Caco-2 (cell line): ENCODE results near the gene KDM8. TPM values are rescaled to one million over a fixed set of nuclear protein-coding genes. Genes with fewer than 3 reads are reported as not detected.

Source experiments
- BruUV-seq: library from RNA; stranded (reverse); fragments of 400-500 nt; replicated peaks from 2 replicates; lab custom pipeline; 2021; lab: Mats Ljungman, UMichigan
- CTCF ChIA-PET: fragments of 300-600 bp; sonication (Branson Sonifier 250); formaldehyde crosslinking; loops from one replicate; lab custom pipeline; 2022; ENCODE audit warnings: antibody characterized with exemption; lab: Charles Lee
- POLR2A ChIA-PET: fragments of 300-600 bp; sonication (Branson Sonifier 250); formaldehyde crosslinking; loops from one replicate; lab custom pipeline; 2022; ENCODE audit warnings: antibody characterized with exemption; lab: Charles Lee
- DNase-seq, 2 experiments: peaks; one replicate each; pipeline versions ENCODE4 v3.0.0 to v3.0.0-alpha.2; 2020 to 2022
- H3K27me3 ChIP-seq: replicated peaks from 2 replicates; pipeline ENCODE4 v1.6.0; 2011; ENCODE audit warnings: low read length; ENCODE audit not compliant: control insufficient read depth, insufficient read depth
- H3K36me3 ChIP-seq: 2 replicates; pipeline ENCODE4 v1.5.1; 2011; ENCODE audit warnings: low read length; ENCODE audit not compliant: control insufficient read depth, insufficient read depth
- H3K4me1 ChIP-seq: fragments of 250-450 bp; sonication (Bioruptor Pico); 2 replicates; pipeline ENCODE4 v1.5.1; 2020; ENCODE audit warnings: mild to moderate bottlenecking
- H3K4me3 ChIP-seq: 2 replicates; pipeline ENCODE4 v1.5.1; 2011; ENCODE audit warnings: low read depth, mild to moderate bottlenecking, control low read depth, low read length
- H3K9me3 ChIP-seq: fragments of 250-450 bp; sonication (Bioruptor Pico); 2 replicates; pipeline ENCODE4 v1.5.1; 2020; ENCODE audit warnings: mild to moderate bottlenecking, moderate library complexity
- H3K27ac Mint-ChIP-seq: one replicate; pipeline ENCODE4 v1.8.0; 2022; ENCODE audit warnings: mixed read lengths; ENCODE audit not compliant: unreplicated experiment
- H3K27me3 Mint-ChIP-seq: one replicate; pipeline ENCODE4 v1.8.0; 2022; ENCODE audit warnings: mixed read lengths; ENCODE audit not compliant: insufficient read depth, unreplicated experiment
- H3K36me3 Mint-ChIP-seq: one replicate; pipeline ENCODE4 v1.8.0; 2022; ENCODE audit warnings: mild to moderate bottlenecking, mixed read lengths; ENCODE audit not compliant: insufficient read depth, unreplicated experiment
- H3K4me1 Mint-ChIP-seq: one replicate; pipeline ENCODE4 v1.8.0; 2022; ENCODE audit warnings: low read depth, mixed read lengths; ENCODE audit not compliant: unreplicated experiment
- H3K4me3 Mint-ChIP-seq: one replicate; pipeline ENCODE4 v1.8.0; 2022; ENCODE audit warnings: mild to moderate bottlenecking, moderate library complexity, mixed read lengths; ENCODE audit not compliant: unreplicated experiment
- H3K9me3 Mint-ChIP-seq: one replicate; pipeline ENCODE4 v1.8.0; 2022; ENCODE audit warnings: mixed read lengths; ENCODE audit not compliant: unreplicated experiment
- CTCF ChIP-seq, 2 experiments: fragments of 200-600 bp in 1 of 2; IDR thresholded peaks; 1 replicate in 1 of 2; 2 replicates in 1 of 2; pipeline versions ENCODE4 v1.5.1 to v1.8.0; 2011 to 2022; ENCODE audit warnings: antibody characterized with exemption in 1 of 2, control low read depth in 1 of 2, inconsistent platforms in 1 of 2, low read depth in 1 of 2, low read length in 1 of 2, mild to moderate bottlenecking in 1 of 2, moderate library complexity in 1 of 2; ENCODE audit not compliant: insufficient read depth in 1 of 2, severe bottlenecking in 1 of 2, unreplicated experiment in 1 of 2
- intact Hi-C: fragments of 100-400 bp; cut with micrococcal nuclease; formaldehyde crosslinking; loops from one replicate; pipeline ENCODE4 v1.10.0; 2022; ENCODE audit not compliant: unreplicated experiment
- total RNA-seq: library from RNA; stranded (reverse); gene quantifications from 2 replicates; pipeline ENCODE4 v1.2.3, GENCODE V29; 2022

Gene KDM8
- total RNA-seq, 1 experiment from 2014 or later = 7.0 TPM

DNA sequence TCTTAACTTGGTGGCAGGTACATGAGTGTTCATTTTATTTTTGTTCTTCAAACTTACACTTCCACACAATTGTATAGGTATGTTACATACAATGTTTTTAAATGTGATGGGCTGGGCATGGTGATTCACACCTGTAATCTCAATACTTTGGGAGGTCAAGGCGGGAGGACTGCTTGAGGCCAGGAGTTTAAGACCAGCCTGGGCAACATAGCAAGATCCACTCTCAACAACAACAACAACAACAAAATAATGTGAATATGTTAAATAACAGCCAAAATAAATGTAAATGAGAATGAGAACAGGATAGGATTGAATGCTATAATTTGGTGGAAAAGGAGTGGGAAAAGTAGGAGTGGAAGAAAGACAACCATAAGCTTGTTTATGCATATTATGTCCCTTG is 62.7 kb downstream of the KDM8 start:
- no peaks in the 10 kb centered on the region for H3K9me3 Mint-ChIP-seq
- DNase-seq = no peak
- peaks cover 12% of the 10 kb centered on the region for H3K4me1 ChIP-seq
- H3K27me3 Mint-ChIP-seq = no peaks in the 10 kb centered on the region
- H3K4me3 Mint-ChIP-seq = no peak overlapping the region
- H3K9me3 ChIP-seq = no peaks in the 10 kb centered on the region
- no peak overlapping the region for H3K27ac Mint-ChIP-seq
- H3K4me3 ChIP-seq = no peak overlapping the region
- H3K4me1 Mint-ChIP-seq = peaks cover 19% of the 10 kb centered on the region
- ChIA-PET CTCF (no interaction called here), POLR2A (no interaction called here)
- peaks cover 6% of the 10 kb centered on the region for H3K36me3 Mint-ChIP-seq
- intact Hi-C loops = no loop called here
- no peaks in the 10 kb centered on the region for H3K36me3 ChIP-seq
- no peaks in the 10 kb centered on the region for H3K27me3 ChIP-seq
- no TSS peak for BruUV-seq
- no peak for TF ChIP-seq CTCF (IDR thresholded peaks at IDR 0.05; ENCODE audit: insufficient read depth in 1 of 2, low read depth in 1 of 2, low read length in 1 of 2, severe bottlenecking in 1 of 2, unreplicated experiment in 1 of 2)

DNA sequence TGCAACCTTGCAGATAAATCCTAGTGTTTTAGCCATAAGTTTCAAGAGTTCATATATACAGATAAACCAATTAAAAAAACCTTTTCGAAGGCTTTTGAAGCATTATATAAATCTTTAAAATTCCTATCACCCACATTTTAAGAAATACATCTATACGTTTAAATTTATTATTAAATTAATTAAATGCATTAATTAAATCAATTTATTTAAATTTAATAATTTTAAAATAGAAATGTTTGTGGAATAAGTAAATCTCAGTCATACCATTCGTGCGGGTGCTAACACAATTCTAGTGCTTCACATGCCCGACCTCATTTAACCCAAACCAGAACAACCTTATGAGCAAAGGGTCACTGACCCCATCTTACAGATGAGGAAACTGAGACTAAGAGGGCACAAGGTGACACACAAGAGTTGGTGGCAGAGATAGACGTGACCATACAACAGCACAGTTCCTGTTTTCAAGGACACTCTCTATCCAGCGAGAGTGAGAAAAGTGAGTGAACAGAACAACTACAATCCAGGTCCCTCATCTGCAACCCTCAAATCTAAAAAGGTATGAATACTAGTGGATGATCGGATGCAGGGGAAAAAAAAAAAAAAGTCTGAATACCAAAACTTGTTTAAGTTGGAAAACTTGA is 63.8 kb downstream of the KDM8 start:
- H3K4me1 ChIP-seq = peaks cover 18% of the 10 kb centered on the region
- intact Hi-C loops = no loop called here
- H3K4me1 Mint-ChIP-seq = peaks cover 25% of the 10 kb centered on the region
- H3K4me3 ChIP-seq = no peak overlapping the region
- H3K9me3 Mint-ChIP-seq = peaks cover 9% of the 10 kb centered on the region
- no peak overlapping the region for H3K4me3 Mint-ChIP-seq
- no peak for TF ChIP-seq CTCF (IDR thresholded peaks at IDR 0.05; ENCODE audit: insufficient read depth in 1 of 2, low read depth in 1 of 2, low read length in 1 of 2, severe bottlenecking in 1 of 2, unreplicated experiment in 1 of 2)
- no peak overlapping the region for H3K27ac Mint-ChIP-seq
- no peaks in the 10 kb centered on the region for H3K27me3 ChIP-seq
- ChIA-PET CTCF (interaction anchor here (0.6 kb wide), 1 partner anchor 157 kb away, joined by 4 read pairs; no protein-coding TSS in a partner anchor), POLR2A (no interaction called here)
- no peak for DNase-seq
- H3K36me3 ChIP-seq = no peaks in the 10 kb centered on the region
- no peaks in the 10 kb centered on the region for H3K27me3 Mint-ChIP-seq
- no peaks in the 10 kb centered on the region for H3K9me3 ChIP-seq
- peaks cover 11% of the 10 kb centered on the region for H3K36me3 Mint-ChIP-seq
- BruUV-seq = no TSS peak

DNA sequence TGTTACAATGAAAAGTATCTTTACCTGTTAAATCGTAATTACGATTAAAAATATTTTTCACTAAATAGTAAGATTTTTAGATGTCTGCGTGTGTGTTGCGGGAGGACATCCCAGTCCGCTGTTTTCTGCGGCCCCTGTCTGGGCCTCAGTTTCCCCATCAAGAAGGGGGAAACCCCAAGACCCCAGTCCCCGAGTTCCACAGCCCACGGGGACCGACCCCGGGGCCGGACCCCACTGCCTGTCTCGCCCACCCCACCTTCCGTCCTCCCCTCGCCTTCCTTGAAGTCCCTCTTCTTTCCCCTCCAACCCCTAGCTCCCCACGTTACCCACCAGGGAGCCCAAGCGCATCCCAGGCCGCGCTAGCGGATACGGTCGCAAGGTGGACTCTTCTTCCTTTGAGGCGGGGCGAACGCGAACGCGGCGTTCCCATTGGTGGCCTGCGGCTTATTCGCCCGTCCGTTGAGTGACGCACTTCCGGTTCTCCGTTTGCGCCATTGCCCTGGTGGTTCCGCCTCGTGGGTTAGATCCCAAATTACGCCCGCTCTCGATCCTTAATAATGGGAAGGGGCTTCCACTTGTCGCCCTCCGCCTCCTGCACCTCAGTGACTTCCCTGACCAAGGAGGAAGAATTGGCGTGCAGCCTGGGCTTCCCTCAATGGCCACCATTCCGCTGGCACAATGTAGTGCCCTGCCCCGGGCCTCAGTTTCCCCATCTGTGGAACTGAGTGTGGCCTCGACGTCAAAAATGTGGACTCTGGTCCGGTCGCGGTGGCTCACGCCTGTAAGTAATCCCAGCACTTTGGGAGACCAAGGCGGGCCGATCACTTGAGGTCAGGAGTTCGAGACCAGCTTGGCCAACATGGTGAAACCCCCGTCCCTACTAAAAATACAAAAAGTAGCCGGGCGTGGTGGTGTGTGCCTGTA is 65.3 kb downstream of the KDM8 start, which contains the start of gene NSMCE1:
TSS of gene NSMCE1 (minus strand) at position 397 of the 924 bp plus-strand sequence. CDS start 11,202 bp downstream, outside the sequence.
- CTCF ChIA-PET = no interaction called here
- TSS peak; percentile 92 for BruUV-seq
- intact Hi-C loops = loop anchor here (2.0 kb wide), 2 partner anchors 44 to 96 kb away; partner anchors contain the start of gene IL4R
- peak within 1 kb of the TSS; percentile 91 for H3K4me3 ChIP-seq
- Mint-ChIP-seq H3K4me3 (peak within 1 kb of the TSS; percentile 99), H3K4me1 (peaks cover 29% of the 10 kb centered on the region), H3K36me3 (peaks cover 17% of the 10 kb centered on the region), H3K9me3 (peaks cover 13% of the 10 kb centered on the region), H3K27ac (peak within 1 kb of the TSS; percentile 97), H3K27me3 (no peaks in the 10 kb centered on the region)
- H3K27me3 ChIP-seq = no peaks in the 10 kb centered on the region
- no peaks in the 10 kb centered on the region for H3K9me3 ChIP-seq
- POLR2A ChIA-PET = interaction anchor here (0.6 kb wide), 1 partner anchor 65 kb away, joined by 5 read pairs; the partner anchor contains the start of gene KDM8
- peak; percentile 16 to 31 for TF ChIP-seq CTCF (IDR thresholded peaks at IDR 0.05; ENCODE audit: insufficient read depth in 1 of 2, low read depth in 1 of 2, low read length in 1 of 2, severe bottlenecking in 1 of 2, unreplicated experiment in 1 of 2)
- no peaks in the 10 kb centered on the region for H3K36me3 ChIP-seq
- peak; percentile 96 for DNase-seq
- peaks cover 25% of the 10 kb centered on the region for H3K4me1 ChIP-seq
